GM18870 (cell line): ENCODE measurements around the gene FGA.
A peak's percentile ranks its signal among the peaks of the same experiment; 100 is the strongest.

Experiments used
- ATAC-seq: cut with Tn5 transposase; IDR thresholded peaks from one replicate; pipeline ENCODE4 v1.9.1; 2021; ENCODE audit warnings: moderate library complexity; ENCODE audit not compliant: unreplicated experiment

Gene FGA

GRCh38 chr4:154590329-154591006, at the start of gene FGA:
FGA (minus strand) TSS chr4:154590742; CDS start chr4:154590687, 55 bp downstream.
- ATAC-seq, result no peak

- peak; percentile 58 for ATAC-seq
These were observed 43.5 kb upstream of the FGA start for GRCh38 chr4:154634058-154634457.

GRCh38 chr4:154631828-154632227, 41.3 kb upstream of the FGA start:
- ATAC-seq, result no peak

DNA sequence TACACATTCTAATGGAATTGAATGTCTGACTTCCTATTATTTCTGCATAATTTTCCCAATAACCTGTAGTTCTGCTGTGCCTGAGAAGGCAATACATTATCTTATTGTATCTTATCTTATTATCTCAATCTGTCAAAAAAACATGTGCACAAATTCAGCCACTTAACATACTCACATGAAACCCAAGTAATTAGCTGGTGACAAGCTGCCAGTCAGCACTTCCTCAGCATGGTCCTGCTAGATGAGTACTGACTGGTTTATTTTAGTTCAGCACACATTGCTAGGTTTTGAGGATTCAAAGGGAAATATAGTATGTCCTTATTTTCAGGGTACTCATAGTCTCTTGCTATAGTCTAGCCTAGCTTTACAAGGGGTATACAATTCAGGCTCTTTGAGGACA, 39.8 kb upstream of the FGA start:
- ATAC-seq, result no peak

GRCh38 chr4:154626793-154627484, 36.4 kb upstream of the FGA start:
- ATAC-seq, result peak; percentile 66

- no peak for ATAC-seq
These were observed 35.4 kb upstream of the FGA start for GRCh38 chr4:154625971-154626370.

DNA sequence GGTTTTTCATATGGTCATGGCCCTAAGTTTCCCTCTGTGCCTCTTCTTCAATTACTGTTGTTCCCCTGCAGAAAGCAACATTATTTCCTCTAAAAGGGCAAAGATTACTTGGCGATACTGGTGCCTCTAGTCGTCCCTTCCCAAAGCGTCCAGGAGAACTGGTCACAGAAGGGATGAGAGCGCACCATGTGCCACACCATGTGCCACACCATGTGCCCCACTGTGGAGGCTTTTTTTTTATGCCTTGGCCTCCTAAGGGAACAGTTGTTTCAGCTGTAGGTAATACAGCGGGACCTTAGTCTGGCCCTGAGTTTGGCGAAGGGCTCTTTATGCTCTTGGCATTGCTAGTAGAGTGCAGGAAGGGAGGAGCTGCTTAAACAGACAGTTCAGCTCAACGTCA, 33.5 kb upstream of the FGA start:
- no peak for ATAC-seq

DNA sequence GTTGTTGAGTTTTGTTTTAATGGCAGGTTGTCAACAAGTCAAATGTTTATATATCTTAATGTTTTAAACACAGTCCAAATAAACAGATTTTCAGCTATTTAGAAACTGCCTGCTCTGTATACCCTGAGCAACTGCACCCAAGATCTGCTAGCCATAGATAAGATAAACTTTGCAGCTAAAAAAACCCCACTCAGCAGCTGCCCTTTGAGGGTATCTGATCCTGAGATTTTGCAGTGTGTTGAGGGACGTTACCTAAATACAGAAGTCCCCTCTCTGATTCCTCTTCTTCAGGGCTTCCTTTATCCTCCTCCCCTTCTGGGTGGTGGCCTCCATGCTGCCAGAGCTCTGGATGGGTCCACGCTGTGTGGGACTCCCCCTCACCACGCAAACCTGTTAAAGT, 32.9 kb upstream of the FGA start:
- ATAC-seq, result no peak

GRCh38 chr4:154622598-154622997, 32.1 kb upstream of the FGA start:
- peak; percentile 66 for ATAC-seq

DNA sequence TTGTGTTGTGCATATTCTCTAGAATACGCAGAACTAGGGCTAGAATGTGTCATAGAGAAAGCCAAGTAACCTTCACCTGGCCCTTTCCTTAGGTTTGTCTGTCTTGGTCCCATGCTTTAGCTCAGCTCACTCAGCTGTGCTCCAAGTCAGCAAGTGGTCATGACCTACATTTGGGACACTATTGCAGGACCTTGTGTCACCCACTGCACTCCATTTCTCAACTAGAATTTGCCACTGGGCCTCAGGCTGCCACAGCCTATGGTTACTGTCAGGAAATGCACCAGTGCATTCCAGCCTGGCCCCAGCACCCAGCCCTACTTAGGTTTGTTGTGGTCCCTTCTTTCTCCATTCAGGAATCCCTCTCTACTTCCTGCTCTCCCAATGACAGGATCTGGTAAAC, 29.6 kb upstream of the FGA start:
- ATAC-seq, result no peak

DNA sequence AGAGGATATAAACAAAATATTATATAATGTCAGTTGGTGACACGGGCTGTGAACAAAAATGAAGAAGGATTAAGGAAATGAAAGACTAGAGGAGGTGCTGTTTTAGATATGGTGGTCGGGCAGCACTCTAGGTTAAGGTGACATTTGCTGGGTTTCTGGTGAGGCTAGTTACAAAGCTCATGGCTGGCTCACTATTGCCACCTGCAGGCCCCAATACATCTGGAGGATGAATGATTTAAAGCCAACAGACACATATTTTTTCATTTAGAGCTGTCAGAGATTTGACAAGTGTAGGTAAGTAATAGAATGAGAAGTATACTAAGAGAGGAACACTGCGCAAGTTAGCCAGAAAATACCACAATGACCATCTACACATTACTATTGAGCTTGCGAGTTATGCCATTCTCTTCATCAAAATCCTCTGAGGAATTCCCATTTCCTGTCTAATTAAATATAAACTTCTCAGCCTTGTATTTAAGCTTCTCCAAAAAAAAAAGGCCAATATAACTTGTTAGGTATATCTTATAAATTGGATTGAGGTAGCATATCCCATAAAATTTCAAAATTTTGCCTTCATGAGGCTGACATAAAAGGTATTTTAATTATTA, 28.3 kb upstream of the FGA start:
- ATAC-seq, result peak; percentile 56

- no peak for ATAC-seq
These were observed 27.3 kb upstream of the FGA start for GRCh38 chr4:154617820-154618317.

- ATAC-seq, result peak; percentile 98
These were observed 26.2 kb upstream of the FGA start for GRCh38 chr4:154616731-154617130.

DNA sequence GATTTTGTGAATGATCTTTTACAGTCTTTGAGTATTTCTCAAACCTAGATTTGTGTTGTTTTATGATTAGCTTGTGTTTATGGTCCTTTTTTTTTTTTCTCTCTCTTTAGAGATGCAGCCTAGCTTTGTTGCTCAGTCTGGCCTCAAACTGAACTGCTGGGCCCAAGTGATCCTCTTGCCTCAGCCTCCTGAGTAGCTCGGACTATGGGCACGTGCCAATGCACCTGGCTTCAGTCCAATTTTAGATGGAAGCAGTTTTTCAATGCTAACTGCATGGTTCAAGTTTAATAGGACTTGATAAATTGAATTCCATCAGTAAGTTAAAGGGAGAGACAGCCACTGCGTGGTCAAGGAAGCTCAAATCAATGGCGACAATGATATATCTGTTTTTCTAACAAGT, 25.7 kb upstream of the FGA start:
- no peak for ATAC-seq

DNA sequence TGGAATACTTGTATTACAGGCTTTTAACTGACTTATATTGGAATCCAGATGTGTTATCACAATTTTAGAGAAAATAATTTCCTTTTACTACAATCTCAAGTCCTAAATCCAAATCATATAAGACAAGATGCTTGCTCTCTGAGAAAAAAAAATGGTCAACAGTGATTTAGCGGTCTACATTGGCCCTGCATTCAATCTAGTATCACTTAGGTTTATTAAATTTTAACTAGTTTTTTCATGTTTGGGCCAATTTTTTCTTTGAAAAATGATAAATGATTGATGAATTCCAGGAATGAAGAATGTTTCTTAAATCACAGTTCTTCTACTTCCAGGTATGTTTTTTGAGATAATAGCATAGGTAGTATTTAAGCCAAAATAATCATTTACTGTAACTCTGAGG, 24.7 kb upstream of the FGA start:
- ATAC-seq, result no peak

GRCh38 chr4:154614306-154614705, 23.8 kb upstream of the FGA start:
- no peak for ATAC-seq

DNA sequence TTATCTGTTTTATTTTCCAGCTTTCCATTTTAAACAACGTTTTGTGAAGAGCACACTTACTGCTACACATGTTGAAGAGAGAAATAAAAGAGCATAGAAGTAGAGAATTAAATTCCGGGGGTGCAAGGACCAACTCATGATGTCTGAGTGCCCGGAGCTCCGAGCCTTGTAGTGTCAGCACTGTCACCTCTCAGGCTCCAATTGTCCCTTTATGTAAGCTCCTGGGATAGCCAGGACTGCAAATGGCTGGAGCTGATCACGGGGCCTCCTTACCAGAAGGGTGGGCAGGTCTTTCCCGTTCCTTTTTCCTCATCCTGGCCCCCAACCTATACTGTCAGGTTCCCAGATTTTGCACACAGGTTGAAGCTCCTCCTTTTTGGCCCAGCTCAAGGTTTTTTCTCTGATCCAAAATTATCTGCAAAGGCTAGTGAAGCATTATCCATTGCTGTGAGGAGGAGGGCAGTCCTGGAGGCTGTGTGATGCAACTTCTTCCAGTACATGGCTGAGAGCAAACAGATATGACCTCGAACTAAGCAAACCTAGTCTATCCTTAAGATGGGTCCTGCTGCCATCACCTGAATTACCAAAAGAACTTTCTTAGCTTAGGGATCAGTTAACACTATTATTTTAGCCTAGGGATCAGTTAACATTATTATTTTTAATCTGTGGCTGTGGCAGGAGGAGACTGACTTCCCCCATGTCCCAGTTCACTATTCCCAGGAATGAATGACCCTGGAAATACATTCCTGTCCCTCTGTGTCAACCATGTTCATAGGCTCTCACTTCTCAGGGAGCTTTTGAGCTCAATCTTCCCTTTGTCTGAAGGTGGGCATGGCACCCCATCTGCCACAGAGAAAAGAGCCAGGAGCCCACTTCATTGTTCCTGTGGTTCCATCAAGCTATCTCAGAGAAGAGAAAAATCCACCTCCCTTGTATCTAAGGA, 22.2 kb upstream of the FGA start, which contains the start of gene FGG:
FGG (minus strand) TSS at position 185 of the 943 bp plus-strand sequence; CDS start at position 138, 47 bp downstream.
- no peak for ATAC-seq

DNA sequence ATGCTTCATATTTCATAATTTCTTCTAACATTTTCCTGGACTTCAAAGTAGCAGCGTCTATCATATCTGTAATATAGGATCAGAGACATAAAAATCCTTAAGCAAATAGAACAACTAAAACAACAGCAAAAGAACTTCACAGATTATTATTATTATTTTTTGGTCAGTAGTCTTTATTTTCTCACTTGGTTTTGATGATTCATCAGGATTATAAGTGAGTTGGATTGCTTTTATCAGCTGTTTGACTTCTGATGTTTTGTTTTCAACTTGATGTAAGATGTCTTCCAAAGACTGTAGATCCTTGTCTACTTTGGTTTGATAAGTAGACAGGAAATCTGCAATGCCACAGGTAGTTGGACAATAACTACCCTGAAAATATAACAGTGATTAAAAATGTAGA, 21.3 kb upstream of the FGA start:
- no peak for ATAC-seq

- ATAC-seq, result no peak
These were observed 20.0 kb upstream of the FGA start for GRCh38 chr4:154610582-154610981.

GRCh38 chr4:154609532-154609931, 19.0 kb upstream of the FGA start:
- ATAC-seq, result no peak
